Cardiac septum (tissue), 1 donor: Measurements from ENCODE around the gene GCN1. TPM values are rescaled to one million over a fixed set of nuclear protein-coding genes. Genes with fewer than 3 reads are reported as not detected.
"Not testable (repeated sequence)": the region's sequence is repeated elsewhere in the genome, so short reads cannot be mapped to it uniquely, and the experiment has no call there.

Experiments
- DNase-seq: peaks from one replicate; pipeline ENCODE4 v3.0.0-alpha.2; 2020; ENCODE audit warnings: low spot score
- intact Hi-C: fragments of 100-400 bp; cut with DNase I; formaldehyde crosslinking; loops from one replicate; pipeline ENCODE4 v1.14.0; 2022
- total RNA-seq: library from RNA; stranded (reverse); fragmentation: NEBNext Ultra II Directional; extraction: Animal tissue kit (Norgen Biotek cat#: 25700); gene quantifications from one replicate; pipeline ENCODE4 v1.2.1, GENCODE V29; 2021
- donor health status: DM: no; HTN: no; CAD: no.

Gene GCN1
- total RNA-seq, 1 donor from 2014 or later = 39.8 TPM

GRCh38 chr12:120194226-120194533, 335 bp downstream of the GCN1 start:
- intact Hi-C loops = no loop called here
- no peak for DNase-seq

DNA sequence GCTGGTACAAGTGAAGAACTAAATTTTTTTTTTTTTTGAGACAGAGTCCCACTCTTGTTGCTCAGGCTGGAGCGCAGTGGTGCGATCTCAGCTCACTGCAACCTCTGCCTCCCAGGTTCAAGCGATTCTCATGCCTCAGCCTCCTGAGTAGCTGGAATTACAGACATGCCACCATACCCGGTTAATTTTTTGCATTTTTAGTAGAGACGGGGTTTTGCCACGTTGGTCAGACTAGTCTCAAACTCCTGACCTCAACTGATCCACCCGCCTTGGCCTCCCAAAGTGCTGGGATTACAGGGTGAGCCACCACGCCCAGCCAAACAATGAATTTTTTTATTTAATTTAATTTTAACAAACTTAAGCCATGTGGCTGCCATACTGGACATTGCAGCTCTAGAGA, 1.2 kb downstream of the GCN1 start:
- DNase-seq, intact Hi-C loops: not testable (repeated sequence)

GRCh38 chr12:120190985-120191480, 3.5 kb downstream of the GCN1 start:
- DNase-seq = no peak

DNA sequence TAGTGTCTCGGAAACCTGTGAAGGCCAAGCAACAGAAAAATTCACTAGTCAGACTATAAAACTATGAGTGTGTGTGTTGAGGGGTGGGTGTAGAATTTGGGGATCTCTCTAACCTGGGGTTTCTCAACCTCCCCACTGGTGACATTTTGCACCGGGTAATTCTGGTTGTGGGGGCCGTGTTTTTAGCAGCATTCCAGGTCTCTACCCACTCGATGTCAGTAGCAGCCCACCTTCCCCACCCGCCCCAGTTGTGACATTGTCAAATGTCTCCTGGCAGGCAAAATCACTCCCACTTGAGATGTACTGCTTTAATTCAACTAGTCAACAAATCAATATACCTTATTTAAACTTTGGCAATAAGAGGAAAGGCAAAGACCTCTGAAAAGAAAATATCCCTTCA, 4.1 kb downstream of the GCN1 start:
- no peak for DNase-seq
- intact Hi-C loops = no loop called here

More at GRCh38 chr12:120190985-120191480, 3.5 kb downstream of the GCN1 start:
- intact Hi-C loops = no loop called here

DNA sequence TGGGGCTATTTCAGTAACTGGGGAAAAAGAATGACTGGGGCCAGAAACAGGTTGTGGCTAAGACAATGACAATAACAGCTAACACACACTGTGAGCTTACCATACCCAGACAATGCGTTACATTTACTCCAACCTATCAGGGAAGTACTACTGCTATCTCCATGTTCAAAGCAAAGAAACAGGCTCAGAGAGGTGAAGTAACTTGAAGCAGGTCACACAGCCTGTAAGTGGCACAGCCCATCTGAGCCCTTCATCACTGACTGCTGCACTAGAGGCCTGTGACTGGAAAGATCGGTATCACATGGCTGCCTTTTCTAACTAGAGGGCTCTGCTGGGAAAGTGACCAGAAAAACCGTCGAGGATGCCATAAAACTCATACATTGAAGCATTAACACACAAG, 7.9 kb downstream of the GCN1 start:
- no peak for DNase-seq
- intact Hi-C loops = no loop called here

GRCh38 chr12:120183211-120183631, 11.3 kb downstream of the GCN1 start:
- no peak for DNase-seq
- intact Hi-C loops = no loop called here

- intact Hi-C loops = no loop called here
- DNase-seq = no peak
Observed at GRCh38 chr12:120181991-120182631, 12.4 kb downstream of the GCN1 start.

DNA sequence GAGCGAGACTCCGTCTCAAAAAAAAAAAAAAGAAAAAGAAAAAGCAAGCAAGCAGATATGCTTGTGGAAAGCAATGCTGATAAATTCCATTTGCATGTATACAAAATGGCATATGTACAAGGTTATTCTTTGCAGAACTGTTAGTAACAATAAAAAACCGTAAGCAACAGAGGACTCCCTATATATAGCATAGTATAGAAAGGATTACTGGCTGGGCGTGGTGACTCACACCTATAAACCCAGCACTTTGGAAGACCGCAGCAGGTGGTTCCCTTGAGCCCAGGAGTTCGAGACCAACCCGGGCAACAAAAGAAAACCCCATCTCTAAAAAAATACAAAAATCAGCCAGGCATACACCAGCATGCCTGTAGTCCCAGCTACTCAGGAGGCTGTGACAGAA, 13.5 kb downstream of the GCN1 start:
- DNase-seq = no peak
- intact Hi-C loops = no loop called here

- DNase-seq = no peak
- intact Hi-C loops = no loop called here
Observed at GRCh38 chr12:120175537-120175936, 19.0 kb downstream of the GCN1 start.

DNA sequence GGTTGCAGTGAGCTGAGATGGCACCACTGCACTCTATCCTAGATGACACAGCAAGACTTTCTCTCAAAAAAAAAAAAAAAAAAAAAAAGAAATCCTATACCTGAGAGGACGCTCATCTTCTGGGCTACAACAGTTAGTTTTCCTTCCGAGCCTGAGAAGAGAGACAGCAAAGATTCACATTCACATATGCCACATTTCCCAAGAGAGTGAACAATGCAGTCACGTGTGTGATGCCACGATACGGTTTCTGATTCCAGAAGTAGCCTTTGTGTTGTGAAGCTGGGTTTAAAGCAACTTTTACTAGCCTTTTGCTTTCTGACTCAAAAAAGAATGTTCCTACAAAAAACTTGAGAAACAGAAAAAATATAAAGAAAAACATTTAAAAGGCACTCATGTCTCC, 19.5 kb downstream of the GCN1 start:
- no peak for DNase-seq
- intact Hi-C loops = no loop called here

DNA sequence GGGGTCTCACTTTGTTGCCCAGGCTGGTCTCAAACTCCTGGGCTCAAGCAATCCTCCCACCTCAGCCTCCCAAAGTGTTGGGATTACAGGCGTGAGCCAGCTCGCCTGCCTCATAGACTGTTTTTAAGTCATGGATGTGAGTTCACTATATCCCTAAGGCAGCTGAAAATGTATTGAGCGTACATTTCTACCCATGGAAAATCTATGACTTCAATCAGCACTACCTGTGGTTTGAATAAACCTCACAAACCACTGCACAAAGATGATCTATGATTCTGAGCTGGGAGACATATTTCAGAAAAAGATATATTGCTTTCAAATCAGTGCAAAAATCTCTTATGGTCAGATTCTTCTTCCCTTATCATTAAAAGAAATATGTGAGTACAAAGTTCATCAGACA, 22.5 kb downstream of the GCN1 start:
- intact Hi-C loops = no loop called here
- DNase-seq = no peak

DNA sequence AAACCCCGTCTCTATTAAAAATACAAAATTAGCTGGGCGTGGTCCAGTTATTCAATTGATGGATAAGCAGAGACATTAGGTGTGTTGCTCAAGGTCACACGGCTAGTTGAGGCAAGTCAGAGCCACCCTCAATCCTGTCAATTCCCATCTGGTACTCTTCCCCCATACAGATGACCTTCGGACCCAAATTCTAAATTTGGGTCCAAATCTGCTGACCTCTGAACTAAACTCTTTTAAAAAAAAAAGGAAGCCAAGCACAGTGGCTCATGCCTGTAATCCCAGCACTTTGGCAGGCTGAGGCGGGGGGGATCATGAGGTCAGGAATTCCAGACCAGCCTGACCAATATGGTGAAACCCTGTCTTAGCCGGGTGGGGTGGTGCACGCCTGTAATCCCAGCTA, 23.9 kb downstream of the GCN1 start:
- no peak for DNase-seq
- intact Hi-C loops = no loop called here

- no peak for DNase-seq
- intact Hi-C loops = no loop called here
Observed at GRCh38 chr12:120169946-120170345, 24.6 kb downstream of the GCN1 start.

GRCh38 chr12:120168337-120168736, 26.2 kb downstream of the GCN1 start:
- DNase-seq = no peak
- intact Hi-C loops = no loop called here

DNA sequence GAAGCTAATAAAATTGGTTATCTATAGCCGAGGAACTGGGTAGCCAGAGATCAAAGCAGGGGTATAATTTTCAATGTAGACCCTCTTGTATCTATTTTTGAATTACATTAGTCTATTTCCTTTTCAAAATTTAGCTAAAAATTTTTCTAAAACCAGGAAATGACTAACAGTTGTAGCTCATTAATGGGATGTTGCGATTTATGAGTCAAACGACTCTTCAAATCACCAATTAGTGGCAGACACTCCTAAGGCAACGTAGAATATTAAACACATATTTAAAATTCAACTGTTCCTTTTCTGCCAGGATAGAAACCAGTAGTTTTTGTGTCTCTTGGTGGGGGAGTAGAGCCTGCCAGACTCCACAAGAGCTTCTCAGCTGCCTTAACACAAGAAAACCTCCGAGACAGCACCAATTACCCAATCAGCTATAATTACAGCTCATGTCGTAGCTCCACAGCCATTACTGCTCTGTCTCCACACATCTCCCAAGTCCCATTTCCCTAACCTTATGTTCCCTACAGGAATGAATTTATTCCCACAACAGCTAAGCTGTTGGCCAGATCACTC, 26.9 kb downstream of the GCN1 start:
- intact Hi-C loops = no loop called here
- DNase-seq = no peak

DNA sequence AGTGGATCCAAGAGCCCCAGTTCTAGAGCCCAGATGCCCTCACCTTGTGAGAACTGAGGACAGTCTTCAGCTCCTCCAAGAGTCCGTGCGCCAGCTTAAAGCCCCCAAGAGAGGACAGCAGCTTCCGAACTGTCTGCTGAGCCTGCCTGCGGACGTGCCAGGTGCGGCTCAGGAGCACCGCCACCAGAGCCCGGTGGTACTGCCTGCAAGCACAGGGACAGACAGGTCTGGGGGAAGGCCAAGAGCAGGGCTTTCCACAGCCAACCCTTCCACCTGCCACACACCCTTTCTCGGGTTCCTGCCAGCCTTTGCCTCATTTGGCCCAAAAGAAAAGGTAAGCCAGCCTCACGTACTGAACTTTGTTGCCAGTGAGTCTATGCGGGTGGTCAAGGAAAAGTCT, 30.2 kb downstream of the GCN1 start:
- intact Hi-C loops = no loop called here
- no peak for DNase-seq

DNA sequence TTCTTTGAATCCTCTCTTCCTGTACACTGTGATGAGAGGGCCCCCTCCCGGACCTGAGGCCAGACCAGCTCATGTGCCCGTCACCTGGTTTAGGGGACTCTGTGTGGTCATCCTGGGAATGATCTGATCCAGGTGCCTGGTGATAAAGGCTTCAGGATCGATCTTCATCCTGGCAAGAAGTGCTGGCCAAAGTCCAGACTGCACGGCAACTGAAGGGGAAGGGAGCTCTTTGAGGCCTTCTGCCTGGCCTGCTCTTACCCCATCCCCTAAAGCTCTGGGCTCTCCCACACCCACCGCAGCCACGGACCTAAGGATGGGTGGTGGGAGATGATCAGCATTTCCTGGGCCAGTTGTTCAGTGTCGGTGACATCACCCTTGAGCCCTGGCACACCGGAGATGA, 31.8 kb downstream of the GCN1 start:
- DNase-seq = no peak
- intact Hi-C loops = no loop called here

DNA sequence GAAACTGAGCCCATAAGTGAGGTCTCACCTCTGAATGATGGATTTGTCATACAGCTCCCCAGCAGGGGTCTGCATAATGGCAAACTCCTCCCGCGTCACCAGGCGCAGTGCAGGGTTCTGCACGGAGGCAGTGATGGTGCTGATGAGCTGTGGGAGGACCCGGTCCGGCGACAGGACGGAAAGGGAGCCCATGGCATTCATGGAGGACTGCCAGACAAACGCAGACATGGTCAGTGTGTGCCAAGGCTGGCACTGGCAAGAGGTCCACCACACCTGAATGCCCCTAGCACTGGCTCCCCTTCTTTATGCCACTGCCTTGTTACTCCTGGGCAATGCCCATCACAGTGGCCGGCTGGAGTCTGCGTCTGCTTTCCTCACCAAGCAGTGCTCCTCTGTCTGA, 32.7 kb downstream of the GCN1 start:
- intact Hi-C loops = no loop called here
- no peak for DNase-seq

GRCh38 chr12:120159509-120160237, 34.8 kb downstream of the GCN1 start:
- DNase-seq = no peak
- intact Hi-C loops = no loop called here

DNA sequence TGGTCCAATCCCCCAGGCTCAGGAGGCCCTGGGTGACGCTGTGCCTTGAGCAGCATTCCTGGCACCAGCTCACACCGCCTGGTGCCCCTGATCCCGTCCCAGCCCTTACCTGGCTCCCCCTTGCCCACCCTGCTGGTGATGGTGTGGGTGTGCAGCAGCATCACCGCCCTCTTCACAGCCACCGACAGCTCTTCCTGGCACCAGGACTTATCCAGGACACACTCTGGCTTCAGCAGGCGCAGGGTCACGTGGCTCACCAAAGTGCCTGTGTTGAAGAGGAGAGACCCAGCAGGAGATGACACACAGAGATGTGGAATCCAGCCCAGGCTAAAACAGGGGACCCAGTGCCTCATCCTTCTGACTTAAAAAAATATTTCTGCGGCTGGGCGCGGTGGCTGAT, 36.2 kb downstream of the GCN1 start:
- intact Hi-C loops = no loop called here
- no peak for DNase-seq

DNA sequence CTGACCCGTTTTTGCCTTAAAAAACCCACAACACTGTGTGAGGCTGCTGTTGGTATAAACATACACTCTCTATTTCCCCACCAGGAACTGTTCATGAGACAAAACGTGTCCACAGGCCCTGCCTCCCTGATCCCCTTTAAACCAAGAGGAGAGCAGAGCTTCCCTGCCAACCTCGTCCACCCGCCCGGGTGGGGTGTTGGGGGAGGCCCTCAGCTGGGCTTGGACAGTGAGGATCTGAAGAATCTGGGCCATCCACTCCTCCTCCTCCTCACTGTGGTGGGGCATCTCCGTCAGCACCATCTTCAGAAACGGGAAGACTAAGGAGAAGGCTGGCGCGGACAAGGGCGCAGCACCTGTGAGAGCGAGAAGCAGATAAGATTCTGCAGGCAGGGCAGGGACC, 36.8 kb downstream of the GCN1 start:
- no peak for DNase-seq
- intact Hi-C loops = no loop called here
